Activated CD8-positive, alpha-beta memory T cell treated with anti-CD3 and anti-CD28 coated beads, Interleukin-2, amount 50 U/mL, for 4 hours (primary cell): Measurements from ENCODE around the gene KCNK4.
"Not testable (repeated sequence)": the region's sequence is repeated elsewhere in the genome, so short reads cannot be mapped to it uniquely, and the experiment has no call there.

Experiments
- DNase-seq: peaks from one replicate; pipeline ENCODE4 v3.0.0-alpha.2; 2020

The KCNK4 gene

GRCh38 chr11:64292460-64293254, 1.6 kb downstream of the KCNK4 start:
- no peak for DNase-seq

DNA sequence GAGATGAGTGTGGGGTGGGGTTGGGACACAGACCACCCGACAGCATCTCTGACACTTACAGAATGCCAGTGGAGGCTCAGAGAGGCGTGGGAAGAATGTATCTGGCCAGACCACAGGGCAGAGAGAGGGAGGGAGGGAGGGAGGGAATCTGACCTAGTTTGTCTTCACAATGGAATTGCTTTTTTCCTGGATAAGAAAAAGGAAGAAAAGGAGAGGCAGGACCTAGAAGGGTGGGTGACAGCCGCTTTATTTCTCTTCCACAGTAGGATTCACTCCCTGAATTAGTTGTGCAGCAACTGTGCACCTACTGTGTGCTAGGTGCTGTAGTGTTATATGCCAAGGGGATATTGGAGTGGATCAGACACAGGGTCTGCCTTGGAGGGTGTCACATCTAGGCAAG, 3.7 kb downstream of the KCNK4 start:
- no peak for DNase-seq

DNA sequence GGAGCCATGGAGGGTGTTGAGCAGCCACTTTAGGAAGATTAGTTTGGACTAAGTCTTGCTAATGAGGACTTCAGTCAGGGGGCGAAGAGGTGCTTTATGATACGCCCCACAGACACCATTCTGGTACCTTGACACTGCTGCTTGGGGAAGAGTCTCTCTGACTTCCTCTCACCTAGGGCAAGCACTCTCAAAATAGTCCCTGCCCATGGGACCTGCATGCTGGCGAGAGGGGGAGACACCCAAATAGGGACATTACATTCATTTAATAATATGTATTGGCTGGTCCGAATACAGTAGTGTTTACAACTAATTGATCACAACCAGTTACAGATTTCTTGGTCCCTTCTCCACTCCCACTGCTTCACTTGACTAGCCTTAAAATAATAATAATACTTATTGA, 4.7 kb downstream of the KCNK4 start:
- DNase-seq, result no peak

GRCh38 chr11:64296236-64296635, 5.1 kb downstream of the KCNK4 start:
- no peak for DNase-seq

GRCh38 chr11:64296830-64297698, 6.0 kb downstream of the KCNK4 start:
- no peak for DNase-seq

- DNase-seq, result no peak
Measured at GRCh38 chr11:64297699-64298358, 6.7 kb downstream of the KCNK4 start.

GRCh38 chr11:64298966-64299846, 8.1 kb downstream of the KCNK4 start:
- no peak for DNase-seq

- DNase-seq, result no peak
Measured at GRCh38 chr11:64299847-64300648, 8.9 kb downstream of the KCNK4 start, which contains the start of gene CATSPERZ. Gene CATSPERZ (plus strand): TSS chr11:64300358. CDS start chr11:64300411, 53 bp downstream.

DNA sequence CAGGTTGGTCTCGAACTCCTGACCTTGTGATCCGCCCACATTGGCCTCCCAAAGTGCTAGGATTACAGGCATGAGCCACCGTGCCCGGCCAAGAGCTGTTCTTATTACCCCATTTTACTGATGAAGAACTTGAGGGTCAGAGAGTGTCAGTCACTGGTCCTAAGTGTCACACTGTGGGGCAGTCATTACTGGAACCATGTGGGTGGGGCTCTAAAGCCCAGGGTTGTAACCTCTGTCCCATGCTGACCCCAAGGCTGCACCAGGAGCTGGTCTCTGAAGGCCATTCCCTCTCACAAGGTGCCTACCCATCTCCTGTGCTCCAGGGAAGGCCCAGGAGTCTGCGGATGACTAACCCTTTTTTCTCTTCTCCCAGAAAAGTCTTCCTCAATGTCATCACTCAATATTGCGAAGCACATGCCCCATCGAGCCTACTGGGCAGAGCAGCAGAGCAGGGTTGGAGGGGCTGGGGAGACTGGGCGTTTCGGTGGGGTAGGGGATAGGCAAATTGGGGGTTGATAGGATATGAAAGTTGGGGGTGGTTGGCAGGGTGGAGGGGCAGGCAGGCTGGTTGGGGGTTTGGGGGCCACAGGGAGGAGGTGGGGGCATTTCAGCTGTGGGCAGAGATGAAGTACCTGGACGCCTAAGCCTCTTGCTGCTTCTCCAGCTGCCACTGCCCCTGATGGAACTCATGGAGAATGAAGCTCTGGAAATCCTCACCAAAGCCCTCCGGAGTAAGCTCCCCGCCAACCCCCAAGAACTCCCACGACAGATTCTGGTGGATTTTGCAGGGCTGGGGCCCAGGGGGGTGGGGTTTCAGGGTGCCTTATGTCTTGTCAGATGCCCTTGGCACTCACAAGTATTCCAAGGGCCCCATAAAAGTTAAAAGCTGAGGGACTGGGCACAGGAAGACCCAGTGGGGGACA, 12.3 kb downstream of the KCNK4 start:
- no peak for DNase-seq

GRCh38 chr11:64304032-64304315, 12.9 kb downstream of the KCNK4 start:
- DNase-seq, result no peak

GRCh38 chr11:64304316-64305072, 13.4 kb downstream of the KCNK4 start:
- DNase-seq, result peak; percentile 96

DNA sequence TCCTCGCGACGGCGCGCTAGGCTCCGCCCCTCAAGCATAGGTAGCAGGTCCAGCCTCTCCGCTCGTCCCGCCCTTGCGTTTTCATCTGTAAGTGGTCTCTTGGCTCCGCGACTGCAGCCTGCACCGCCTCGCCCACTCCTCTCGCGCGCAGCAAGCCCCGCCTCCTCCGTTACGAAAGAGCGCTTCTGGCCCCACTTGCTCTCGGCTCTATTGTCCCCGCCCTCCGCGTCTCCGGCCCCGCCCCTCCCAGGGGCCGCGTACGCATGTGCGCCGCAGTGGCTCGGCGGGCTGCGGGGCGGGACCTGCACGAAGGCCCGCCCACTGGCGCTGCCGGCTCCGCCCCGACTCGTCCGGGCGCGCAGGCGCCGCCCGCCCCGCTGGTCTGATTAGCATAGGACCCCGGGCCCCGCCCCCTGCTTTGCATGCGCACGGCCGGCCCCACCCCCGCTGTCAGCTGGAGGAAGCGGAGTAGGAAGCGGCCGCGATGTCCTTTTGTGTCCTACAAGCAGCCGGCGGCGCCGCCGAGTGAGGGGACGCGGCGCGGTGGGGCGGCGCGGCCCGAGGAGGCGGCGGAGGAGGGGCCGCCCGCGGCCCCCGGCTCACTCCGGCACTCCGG, 14.1 kb downstream of the KCNK4 start, which contains the start of gene ESRRA:
ESRRA (plus strand) TSS at position 450 of the 616 bp plus-strand sequence. CDS start 1,656 bp downstream, outside the sequence.
- peak; percentile 100 for DNase-seq

GRCh38 chr11:64305691-64306562, 14.8 kb downstream of the KCNK4 start:
- DNase-seq, result peak; percentile 74

DNA sequence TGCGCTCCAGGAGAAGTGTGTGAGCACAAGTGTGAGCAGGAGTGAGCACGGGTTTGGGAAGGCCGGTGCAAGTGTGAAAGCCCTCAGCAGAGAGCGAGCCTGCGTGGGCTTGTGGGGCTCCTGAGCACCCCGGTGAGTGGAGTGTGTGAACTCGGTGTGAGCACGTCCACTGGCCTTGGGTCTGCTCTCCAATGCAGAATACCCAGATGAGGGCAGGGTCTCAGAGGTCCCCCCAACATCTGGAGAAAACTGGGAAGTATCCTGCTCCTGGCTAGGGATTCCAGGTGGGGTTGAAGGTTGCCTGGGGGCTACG, 15.4 kb downstream of the KCNK4 start:
- DNase-seq, result no peak

DNA sequence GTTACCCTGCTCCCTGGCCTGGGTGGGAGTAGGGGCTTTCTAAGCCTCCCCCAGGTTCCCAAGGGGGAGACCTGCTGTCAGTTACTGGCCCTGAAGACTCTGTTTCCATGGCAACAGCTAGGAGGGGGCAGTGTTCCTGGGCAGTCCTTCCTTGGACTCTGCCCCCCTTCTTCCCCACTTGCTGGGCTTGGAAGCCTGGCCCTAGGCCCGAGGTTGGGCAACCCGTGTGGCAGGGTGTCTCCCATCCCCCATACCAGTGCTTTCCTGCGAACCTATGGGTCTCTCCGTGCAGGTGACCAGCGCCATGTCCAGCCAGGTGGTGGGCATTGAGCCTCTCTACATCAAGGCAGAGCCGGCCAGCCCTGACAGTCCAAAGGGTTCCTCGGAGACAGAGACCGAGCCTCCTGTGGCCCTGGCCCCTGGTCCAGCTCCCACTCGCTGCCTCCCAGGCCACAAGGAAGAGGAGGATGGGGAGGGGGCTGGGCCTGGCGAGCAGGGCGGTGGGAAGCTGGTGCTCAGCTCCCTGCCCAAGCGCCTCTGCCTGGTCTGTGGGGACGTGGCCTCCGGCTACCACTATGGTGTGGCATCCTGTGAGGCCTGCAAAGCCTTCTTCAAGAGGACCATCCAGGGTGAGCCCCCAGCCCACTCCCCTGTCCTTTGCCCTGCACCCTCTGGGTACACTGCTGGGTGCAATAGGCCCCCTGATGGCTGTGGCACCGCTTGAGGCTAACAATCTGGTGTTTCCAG, 15.9 kb downstream of the KCNK4 start:
- DNase-seq, result no peak

- not testable (repeated sequence) for DNase-seq
Measured at GRCh38 chr11:64307795-64308194, 16.7 kb downstream of the KCNK4 start.

DNA sequence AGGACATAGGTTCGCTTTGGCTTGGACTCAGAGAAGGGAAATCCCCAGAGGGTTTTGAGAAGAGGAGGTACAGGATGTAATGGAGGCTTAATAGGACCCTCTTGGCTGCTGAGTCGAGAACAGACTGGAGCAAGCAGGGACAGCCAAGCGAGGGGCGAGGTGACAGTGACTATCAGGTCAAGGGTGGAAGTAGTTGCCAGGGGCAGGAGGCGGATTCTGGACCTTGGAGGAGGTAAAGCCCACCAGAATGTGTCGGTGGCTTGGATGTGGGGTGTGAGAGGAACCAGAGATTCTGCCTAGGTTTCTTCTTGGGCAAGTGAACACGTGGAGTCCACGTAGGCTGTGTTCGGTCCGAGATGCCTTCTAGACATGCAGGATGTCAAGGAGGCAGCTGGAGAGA, 21.8 kb downstream of the KCNK4 start:
- DNase-seq, result no peak
